HG02885 (cell line): ENCODE data around the gene PPP1R1B.
A peak's percentile ranks its signal among the peaks of the same experiment; 100 is the strongest.

Experiments
- ATAC-seq: cut with Tn5 transposase; IDR thresholded peaks from one replicate; pipeline ENCODE4 v1.9.1; 2021; ENCODE audit warnings: mild to moderate bottlenecking; ENCODE audit not compliant: unreplicated experiment, poor library complexity

PPP1R1B gene

DNA sequence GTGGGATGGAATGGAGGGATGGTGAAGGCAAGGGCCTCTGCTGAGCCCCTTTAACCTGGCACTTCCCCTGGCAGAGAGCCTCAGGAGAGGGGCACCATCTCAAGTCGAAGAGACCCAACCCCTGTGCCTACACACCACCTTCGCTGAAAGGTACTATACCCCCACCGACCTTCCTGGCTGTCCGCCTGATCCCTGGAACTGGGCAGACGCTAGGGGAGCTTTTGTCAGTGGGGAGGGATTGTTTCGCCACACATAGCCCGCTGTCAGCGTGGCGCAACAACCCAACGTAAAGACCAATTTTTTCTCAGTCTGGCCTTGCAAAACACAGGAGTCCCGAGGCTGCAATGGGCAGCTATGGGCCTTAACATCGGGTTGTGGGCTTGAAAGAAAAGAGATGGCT, 3.1 kb downstream of the PPP1R1B start:
- ATAC-seq: no peak

- ATAC-seq: no peak
Measured at GRCh38 chr17:39631403-39631802, 4.7 kb downstream of the PPP1R1B start.

GRCh38 chr17:39632153-39632941, 5.6 kb downstream of the PPP1R1B start:
- ATAC-seq: no peak

DNA sequence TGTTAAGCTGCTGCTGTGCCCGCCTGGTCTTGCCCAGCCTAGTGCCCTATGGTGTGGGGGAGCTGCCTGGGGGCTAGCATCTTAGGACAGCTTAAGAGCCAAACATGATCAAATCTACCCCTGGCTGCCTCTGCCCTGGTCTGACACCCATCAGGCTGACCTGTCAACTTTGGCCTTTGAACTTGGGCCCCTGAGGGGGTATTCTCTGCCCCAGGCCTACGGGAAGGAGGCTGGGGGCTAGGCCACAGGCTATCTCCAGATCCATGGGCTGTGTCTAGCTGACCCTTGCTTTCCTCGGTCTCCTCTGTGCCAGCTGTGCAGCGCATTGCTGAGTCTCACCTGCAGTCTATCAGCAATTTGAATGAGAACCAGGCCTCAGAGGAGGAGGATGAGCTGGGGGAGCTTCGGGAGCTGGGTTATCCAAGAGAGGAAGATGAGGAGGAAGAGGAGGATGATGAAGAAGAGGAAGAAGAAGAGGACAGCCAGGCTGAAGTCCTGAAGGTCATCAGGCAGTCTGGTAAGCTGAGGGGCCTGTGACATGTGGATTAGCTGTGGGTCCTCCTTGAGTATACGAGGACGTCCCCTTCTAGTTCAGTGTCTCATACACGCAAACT, 6.9 kb downstream of the PPP1R1B start:
- no peak for ATAC-seq

- ATAC-seq: no peak
Measured at GRCh38 chr17:39634384-39634871, 7.7 kb downstream of the PPP1R1B start.

DNA sequence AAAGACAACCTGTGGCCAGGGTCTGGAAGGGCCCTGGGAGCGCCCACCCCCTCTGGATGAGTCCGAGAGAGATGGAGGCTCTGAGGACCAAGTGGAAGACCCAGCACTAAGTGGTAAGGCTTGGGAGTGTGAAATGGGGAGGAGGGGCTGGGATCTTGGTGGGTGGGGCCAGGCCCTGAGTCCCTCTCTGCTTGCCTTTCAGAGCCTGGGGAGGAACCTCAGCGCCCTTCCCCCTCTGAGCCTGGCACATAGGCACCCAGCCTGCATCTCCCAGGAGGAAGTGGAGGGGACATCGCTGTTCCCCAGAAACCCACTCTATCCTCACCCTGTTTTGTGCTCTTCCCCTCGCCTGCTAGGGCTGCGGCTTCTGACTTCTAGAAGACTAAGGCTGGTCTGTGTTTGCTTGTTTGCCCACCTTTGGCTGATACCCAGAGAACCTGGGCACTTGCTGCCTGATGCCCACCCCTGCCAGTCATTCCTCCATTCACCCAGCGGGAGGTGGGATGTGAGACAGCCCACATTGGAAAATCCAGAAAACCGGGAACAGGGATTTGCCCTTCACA, 8.9 kb downstream of the PPP1R1B start:
- no peak for ATAC-seq

- peak; percentile 8 for ATAC-seq
Measured at GRCh38 chr17:39636587-39636926, 9.8 kb downstream of the PPP1R1B start.

DNA sequence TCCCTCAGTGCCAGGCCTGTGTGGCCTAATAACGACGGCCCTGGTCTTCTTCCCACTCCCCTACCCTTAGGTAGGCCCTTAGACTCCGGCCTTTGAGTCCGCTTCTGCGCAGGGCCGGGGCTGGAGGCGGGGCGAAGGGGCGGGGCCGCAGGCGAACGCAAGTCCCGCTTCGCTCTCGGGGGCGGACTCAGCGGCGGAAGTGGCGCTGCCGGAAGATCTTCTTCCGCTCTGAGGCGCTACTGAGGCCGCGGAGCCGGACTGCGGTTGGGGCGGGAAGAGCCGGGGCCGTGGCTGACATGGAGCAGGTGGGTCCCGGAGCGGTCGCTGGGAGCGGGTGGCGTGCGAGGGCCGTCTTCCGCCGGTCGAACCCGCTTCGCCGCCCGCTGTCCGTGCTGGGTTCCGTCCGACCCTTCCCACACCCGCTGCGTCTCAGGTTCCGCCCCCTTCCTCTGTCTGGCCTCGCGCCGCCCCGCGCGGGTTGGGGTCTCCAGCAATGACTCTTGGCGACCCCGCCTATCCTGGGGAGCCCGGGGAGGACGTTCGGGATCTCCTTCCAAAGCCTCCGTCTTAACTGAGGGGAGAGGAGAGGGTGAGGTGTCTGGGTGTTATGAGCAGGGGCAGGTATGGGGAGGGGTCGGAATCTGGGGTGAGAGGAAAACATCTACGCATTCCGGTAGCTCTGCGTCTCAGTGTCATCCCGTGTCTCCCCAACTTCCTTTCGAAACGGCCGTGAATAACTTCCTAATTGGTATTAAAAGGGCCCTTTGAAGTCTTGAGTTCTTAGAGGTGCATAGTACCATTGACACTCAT, 10.4 kb downstream of the PPP1R1B start, which contains the start of gene STARD3:
STARD3 (plus strand) TSS at position 218 of the 810 bp plus-strand sequence. CDS start 16,388 bp downstream, outside the sequence.
- ATAC-seq: peak; percentile 79

DNA sequence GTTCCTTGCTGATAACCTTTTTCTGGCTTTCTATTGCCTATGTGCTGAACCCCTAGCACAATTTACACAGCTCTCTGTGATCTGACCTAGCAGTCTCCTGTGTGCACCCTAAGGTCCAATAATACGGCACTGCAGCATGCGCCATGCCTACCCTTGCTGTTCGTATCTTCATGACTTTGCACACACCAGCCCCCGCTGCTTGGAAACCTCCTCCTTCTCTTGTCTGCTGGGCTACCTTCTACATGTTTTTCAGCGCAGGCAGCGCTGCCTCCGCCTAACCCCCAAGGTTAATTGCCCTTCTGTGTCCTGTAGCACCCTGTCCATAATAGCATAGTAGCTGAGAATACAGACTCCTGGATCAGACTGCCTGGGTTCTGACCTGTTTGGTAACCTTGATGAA, 11.6 kb downstream of the PPP1R1B start:
- no peak for ATAC-seq

- no peak for ATAC-seq
Measured at GRCh38 chr17:39639043-39639442, 12.3 kb downstream of the PPP1R1B start.

GRCh38 chr17:39639566-39640458, 13.1 kb downstream of the PPP1R1B start:
- ATAC-seq: no peak

- ATAC-seq: no peak
Measured at GRCh38 chr17:39640591-39641031, 13.9 kb downstream of the PPP1R1B start.

DNA sequence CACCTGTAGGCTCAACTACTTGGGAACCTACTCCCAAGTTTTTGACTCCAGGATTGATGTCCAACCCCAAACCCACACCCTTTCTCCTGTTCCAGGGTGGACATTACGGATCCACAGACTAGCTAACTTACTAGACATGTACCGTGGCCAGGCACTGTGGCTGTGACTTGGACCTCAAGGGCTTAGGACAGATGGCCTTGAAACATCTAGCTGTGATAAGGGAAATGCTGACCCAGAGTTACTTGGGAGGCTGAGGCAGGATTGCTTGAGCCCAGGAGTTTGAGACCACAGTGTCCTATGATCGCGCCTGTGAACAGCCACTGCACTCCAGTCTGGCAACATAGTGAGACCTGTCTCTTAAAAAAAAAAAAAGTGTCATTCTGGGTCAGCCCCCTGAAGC, 14.3 kb downstream of the PPP1R1B start:
- ATAC-seq: no peak

GRCh38 chr17:39641883-39642282, 15.1 kb downstream of the PPP1R1B start:
- no peak for ATAC-seq

- no peak for ATAC-seq
Measured at GRCh38 chr17:39642291-39643074, 15.7 kb downstream of the PPP1R1B start.

DNA sequence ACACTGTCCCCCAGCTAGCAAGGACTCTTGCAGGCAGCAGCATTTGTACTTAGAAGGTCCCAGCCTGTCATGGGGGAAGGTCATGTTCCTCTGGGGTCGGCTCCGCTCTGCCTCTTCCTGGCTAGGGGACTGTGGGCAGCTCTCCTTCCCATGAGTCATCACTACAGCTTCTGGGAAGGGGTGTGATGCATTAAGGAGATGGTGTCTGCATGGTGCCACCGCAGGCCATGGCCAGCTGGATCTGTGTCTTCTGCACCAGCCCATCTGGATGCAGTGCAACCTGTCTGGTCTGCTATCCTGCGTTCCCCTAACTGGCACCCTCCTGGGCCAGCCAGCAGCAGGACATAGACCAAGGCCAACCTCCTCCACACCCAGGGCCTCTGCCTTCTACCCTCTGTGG, 16.5 kb downstream of the PPP1R1B start:
- ATAC-seq: no peak

DNA sequence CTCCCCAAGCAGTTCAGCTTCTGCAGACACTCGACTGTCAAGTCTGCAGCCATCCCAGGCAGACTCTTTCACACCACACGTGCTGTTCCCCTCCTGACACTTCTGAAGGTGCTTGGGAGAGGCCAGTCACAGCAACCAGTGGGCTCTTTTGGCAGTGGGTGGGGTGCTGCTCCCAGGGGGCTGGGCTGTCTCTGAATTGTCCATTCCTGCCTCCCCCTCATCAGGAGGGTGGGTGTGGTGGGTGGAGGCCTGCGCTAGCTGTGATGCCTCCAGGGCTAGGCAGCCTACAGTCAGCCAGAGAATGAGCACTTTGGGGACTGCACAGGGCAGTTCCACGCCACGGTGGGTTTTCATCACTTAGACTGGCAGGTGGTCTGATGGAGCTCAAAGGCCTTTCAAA, 20.5 kb downstream of the PPP1R1B start:
- no peak for ATAC-seq

DNA sequence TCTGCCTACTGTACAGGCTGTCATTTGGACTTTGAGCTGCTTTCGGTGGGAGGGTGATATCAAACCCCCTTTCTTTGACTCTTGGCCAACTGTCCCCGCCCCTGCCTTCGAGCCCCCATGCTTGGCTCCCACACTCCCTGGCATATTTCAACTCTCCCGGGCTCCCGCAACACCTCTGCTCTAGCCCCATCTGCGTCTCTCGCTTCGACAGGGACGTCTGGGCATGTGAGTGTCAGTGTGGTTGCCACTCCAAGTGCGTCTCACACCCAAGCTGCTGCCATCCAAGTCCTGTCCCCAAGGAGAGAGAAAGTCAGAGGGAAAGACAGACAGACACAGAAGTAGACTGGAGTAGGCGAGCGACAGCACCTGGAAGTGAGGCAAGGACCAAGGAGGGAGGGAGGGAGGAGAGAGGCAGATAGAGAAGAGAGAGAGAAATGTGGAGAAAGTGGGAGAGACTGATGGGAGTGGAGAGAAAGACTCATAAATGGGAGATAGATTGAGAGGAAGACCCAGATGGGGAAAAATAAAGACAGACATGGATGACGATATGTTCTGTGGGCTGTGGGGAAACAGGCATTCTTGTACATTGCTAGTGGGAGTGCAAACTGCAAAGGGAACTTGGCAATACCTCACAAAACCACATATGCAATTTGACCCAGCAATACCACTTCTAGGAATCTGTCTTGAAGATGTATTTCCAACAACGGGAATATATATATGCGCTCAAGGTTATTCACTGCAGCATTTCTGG, 22.0 kb downstream of the PPP1R1B start:
- ATAC-seq: no peak
